Activated T-helper 1 cell treated with anti-CD3 and anti-CD28 coated beads, Interleukin-2, amount 50 U/mL, for 16 hours (primary cell): ENCODE results near the gene COLEC11.
"Not testable (repeated sequence)": the region's sequence is repeated elsewhere in the genome, so short reads cannot be mapped to it uniquely, and the experiment has no call there.

ENCODE experiments used
- DNase-seq, 2 donors: peaks; one replicate each; pipeline ENCODE4 v3.0.0-alpha.2; 2020; ENCODE audit warnings: low read depth in 1 of 2, low spot score in 1 of 2

COLEC11 gene

GRCh38 chr2:3651691-3652648 lies 57.1 kb downstream of the COLEC11 start:
- peak; percentile 22 to 28 for DNase-seq

GRCh38 chr2:3652896-3653625 lies 58.1 kb downstream of the COLEC11 start:
- DNase-seq, result no peak

- DNase-seq, result no peak
Observed at GRCh38 chr2:3654011-3654410, 59.1 kb downstream of the COLEC11 start.

GRCh38 chr2:3654531-3655225 lies 59.8 kb downstream of the COLEC11 start:
- no peak for DNase-seq

- no peak for DNase-seq
Observed at GRCh38 chr2:3655871-3656761, 61.2 kb downstream of the COLEC11 start.

GRCh38 chr2:3656762-3657721 lies 62.1 kb downstream of the COLEC11 start:
- no peak for DNase-seq

- no peak for DNase-seq
Observed at GRCh38 chr2:3657881-3658280, 63.0 kb downstream of the COLEC11 start, which contains the start of gene ALLC. TSS of gene ALLC (plus strand) at chr2:3658200. CDS start at chr2:3671158, 12,958 bp downstream.

GRCh38 chr2:3659447-3660432 lies 64.8 kb downstream of the COLEC11 start:
- DNase-seq, result no peak

- not testable (repeated sequence) for DNase-seq
Observed at GRCh38 chr2:3660640-3661039, 65.7 kb downstream of the COLEC11 start.

GRCh38 chr2:3661149-3661660 lies 66.3 kb downstream of the COLEC11 start:
- no peak for DNase-seq

GRCh38 chr2:3662239-3662638 lies 67.3 kb downstream of the COLEC11 start:
- no peak for DNase-seq

GRCh38 chr2:3664118-3664517 lies 69.2 kb downstream of the COLEC11 start:
- DNase-seq, result no peak

GRCh38 chr2:3664925-3665324 lies 70.0 kb downstream of the COLEC11 start:
- no peak for DNase-seq

GRCh38 chr2:3665886-3666612 lies 71.1 kb downstream of the COLEC11 start:
- DNase-seq, result no peak

- no peak for DNase-seq
Observed at GRCh38 chr2:3666613-3666975, 71.7 kb downstream of the COLEC11 start.

GRCh38 chr2:3667151-3667631 lies 72.3 kb downstream of the COLEC11 start:
- DNase-seq, result no peak

- DNase-seq, result no peak
Observed at GRCh38 chr2:3669656-3670055, 74.7 kb downstream of the COLEC11 start.
